Islet of Langerhans (tissue), 1 donor: ENCODE results near the gene USP17L5.
"Not testable (repeated sequence)": the region's sequence is repeated elsewhere in the genome, so short reads cannot be mapped to it uniquely, and the experiment has no call there.

Experiments
- FAIRE-seq: peaks from one replicate; lab custom pipeline; 2011; peaks lifted over from hg19 to GRCh38; lab: Jason Lieb, UNC

The USP17L5 gene, protein sequence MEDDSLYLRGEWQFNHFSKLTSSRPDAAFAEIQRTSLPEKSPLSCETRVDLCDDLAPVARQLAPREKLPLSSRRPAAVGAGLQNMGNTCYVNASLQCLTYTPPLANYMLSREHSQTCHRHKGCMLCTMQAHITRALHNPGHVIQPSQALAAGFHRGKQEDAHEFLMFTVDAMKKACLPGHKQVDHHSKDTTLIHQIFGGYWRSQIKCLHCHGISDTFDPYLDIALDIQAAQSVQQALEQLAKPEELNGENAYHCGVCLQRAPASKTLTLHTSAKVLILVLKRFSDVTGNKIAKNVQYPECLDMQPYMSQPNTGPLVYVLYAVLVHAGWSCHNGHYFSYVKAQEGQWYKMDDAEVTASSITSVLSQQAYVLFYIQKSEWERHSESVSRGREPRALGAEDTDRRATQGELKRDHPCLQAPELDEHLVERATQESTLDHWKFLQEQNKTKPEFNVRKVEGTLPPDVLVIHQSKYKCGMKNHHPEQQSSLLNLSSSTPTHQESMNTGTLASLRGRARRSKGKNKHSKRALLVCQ

DNA sequence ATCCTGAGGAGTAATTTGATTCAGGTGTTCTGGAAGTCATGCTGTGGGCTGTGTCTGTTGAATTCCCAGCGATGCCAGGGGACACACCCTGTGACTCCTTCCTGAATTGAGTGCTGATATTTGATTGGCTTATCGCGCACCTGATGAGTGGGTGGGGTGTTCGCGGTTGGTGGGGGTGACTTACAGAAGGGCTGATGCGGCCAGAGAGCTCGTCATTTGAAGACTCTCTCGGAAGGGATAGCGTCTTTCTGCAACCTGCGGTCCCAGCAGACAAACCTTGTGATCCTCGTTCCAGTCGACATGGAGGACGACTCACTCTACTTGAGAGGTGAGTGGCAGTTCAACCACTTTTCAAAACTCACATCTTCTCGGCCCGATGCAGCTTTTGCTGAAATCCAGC lies at the start of gene USP17L5:
USP17L5 (plus strand) TSS at position 301 of the 400 bp plus-strand sequence; CDS start at position 301, 0 bp downstream.
- not testable (repeated sequence) for FAIRE-seq

DNA sequence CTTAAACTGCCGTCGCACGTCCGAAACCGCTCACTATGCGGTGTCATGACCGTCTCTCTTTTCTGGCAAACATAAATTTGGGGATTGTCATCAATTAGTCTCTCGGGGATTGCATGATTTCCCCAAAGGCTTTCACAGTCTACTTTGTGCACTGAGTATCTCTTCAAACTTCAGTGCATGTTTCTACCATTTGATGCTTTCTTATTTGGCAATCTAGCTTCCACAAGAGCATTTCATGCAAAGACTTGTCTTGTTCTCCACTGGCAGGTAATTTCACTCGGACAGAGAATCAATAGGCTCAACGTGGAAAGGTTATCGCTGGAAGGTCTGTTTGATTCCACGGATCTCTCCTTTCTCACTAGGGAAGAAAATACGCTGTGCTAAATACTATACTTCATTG lies 15.0 kb upstream of the USP17L5 start:
- FAIRE-seq, result not testable (repeated sequence)

DNA sequence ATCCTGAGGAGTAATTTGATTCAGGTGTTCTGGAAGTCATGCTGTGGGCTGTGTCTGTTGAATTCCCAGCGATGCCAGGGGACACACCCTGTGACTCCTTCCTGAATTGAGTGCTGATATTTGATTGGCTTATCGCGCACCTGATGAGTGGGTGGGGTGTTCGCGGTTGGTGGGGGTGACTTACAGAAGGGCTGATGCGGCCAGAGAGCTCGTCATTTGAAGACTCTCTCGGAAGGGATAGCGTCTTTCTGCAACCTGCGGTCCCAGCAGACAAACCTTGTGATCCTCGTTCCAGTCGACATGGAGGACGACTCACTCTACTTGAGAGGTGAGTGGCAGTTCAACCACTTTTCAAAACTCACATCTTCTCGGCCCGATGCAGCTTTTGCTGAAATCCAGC lies 14.3 kb upstream of the USP17L5 start, which contains the start of gene USP17L24:
USP17L24 (plus strand) TSS at position 301 of the 400 bp plus-strand sequence; CDS start at position 301, 0 bp downstream.
- FAIRE-seq, result not testable (repeated sequence)

DNA sequence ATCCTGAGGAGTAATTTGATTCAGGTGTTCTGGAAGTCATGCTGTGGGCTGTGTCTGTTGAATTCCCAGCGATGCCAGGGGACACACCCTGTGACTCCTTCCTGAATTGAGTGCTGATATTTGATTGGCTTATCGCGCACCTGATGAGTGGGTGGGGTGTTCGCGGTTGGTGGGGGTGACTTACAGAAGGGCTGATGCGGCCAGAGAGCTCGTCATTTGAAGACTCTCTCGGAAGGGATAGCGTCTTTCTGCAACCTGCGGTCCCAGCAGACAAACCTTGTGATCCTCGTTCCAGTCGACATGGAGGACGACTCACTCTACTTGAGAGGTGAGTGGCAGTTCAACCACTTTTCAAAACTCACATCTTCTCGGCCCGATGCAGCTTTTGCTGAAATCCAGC lies 9.6 kb upstream of the USP17L5 start, which contains the start of gene USP17L25:
USP17L25 (plus strand) TSS at position 301 of the 400 bp plus-strand sequence; CDS start at position 301, 0 bp downstream.
- not testable (repeated sequence) for FAIRE-seq

DNA sequence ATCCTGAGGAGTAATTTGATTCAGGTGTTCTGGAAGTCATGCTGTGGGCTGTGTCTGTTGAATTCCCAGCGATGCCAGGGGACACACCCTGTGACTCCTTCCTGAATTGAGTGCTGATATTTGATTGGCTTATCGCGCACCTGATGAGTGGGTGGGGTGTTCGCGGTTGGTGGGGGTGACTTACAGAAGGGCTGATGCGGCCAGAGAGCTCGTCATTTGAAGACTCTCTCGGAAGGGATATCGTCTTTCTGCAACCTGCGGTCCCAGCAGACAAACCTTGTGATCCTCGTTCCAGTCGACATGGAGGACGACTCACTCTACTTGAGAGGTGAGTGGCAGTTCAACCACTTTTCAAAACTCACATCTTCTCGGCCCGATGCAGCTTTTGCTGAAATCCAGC lies 4.8 kb upstream of the USP17L5 start, which contains the start of gene USP17L26:
USP17L26 (plus strand) TSS at position 301 of the 400 bp plus-strand sequence; CDS start at position 301, 0 bp downstream.
- FAIRE-seq, result not testable (repeated sequence)

DNA sequence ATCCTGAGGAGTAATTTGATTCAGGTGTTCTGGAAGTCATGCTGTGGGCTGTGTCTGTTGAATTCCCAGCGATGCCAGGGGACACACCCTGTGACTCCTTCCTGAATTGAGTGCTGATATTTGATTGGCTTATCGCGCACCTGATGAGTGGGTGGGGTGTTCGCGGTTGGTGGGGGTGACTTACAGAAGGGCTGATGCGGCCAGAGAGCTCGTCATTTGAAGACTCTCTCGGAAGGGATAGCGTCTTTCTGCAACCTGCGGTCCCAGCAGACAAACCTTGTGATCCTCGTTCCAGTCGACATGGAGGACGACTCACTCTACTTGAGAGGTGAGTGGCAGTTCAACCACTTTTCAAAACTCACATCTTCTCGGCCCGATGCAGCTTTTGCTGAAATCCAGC lies 4.6 kb downstream of the USP17L5 start, which contains the start of gene USP17L27:
USP17L27 (plus strand) TSS at position 301 of the 400 bp plus-strand sequence; CDS start at position 301, 0 bp downstream.
- FAIRE-seq, result not testable (repeated sequence)

DNA sequence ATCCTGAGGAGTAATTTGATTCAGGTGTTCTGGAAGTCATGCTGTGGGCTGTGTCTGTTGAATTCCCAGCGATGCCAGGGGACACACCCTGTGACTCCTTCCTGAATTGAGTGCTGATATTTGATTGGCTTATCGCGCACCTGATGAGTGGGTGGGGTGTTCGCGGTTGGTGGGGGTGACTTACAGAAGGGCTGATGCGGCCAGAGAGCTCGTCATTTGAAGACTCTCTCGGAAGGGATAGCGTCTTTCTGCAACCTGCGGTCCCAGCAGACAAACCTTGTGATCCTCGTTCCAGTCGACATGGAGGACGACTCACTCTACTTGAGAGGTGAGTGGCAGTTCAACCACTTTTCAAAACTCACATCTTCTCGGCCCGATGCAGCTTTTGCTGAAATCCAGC lies 9.4 kb downstream of the USP17L5 start, which contains the start of gene USP17L28:
USP17L28 (plus strand) TSS at position 301 of the 400 bp plus-strand sequence; CDS start at position 301, 0 bp downstream.
- not testable (repeated sequence) for FAIRE-seq

DNA sequence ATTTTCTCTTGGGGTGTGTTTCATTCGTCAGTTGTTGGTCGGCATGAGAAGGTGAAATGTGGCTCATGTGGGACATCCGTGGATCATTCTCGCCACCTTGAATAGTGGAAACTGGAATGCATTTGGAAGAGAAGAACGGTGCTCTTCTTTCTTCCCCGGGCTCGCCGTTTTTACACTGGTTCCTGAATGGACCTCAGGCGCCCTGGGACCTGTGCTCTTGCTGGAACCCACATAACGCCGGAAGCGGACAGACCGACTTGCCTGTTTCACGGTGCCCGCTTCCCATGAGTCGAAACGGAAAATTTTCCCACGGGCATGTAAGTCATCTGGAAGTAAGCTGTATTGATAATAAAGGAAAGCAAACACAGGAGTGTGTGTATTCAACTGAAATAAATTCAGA lies 11.7 kb downstream of the USP17L5 start:
- not testable (repeated sequence) for FAIRE-seq

DNA sequence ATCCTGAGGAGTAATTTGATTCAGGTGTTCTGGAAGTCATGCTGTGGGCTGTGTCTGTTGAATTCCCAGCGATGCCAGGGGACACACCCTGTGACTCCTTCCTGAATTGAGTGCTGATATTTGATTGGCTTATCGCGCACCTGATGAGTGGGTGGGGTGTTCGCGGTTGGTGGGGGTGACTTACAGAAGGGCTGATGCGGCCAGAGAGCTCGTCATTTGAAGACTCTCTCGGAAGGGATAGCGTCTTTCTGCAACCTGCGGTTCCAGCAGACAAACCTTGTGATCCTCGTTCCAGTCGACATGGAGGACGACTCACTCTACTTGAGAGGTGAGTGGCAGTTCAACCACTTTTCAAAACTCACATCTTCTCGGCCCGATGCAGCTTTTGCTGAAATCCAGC lies 14.1 kb downstream of the USP17L5 start, which contains the start of gene USP17L29:
USP17L29 (plus strand) TSS at position 301 of the 400 bp plus-strand sequence; CDS start at position 301, 0 bp downstream.
- not testable (repeated sequence) for FAIRE-seq

DNA sequence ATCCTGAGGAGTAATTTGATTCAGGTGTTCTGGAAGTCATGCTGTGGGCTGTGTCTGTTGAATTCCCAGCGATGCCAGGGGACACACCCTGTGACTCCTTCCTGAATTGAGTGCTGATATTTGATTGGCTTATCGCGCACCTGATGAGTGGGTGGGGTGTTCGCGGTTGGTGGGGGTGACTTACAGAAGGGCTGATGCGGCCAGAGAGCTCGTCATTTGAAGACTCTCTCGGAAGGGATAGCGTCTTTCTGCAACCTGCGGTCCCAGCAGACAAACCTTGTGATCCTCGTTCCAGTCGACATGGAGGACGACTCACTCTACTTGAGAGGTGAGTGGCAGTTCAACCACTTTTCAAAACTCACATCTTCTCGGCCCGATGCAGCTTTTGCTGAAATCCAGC lies 23.6 kb downstream of the USP17L5 start, which contains the start of gene USP17L30:
USP17L30 (plus strand) TSS at position 301 of the 400 bp plus-strand sequence; CDS start at position 301, 0 bp downstream.
- not testable (repeated sequence) for FAIRE-seq

DNA sequence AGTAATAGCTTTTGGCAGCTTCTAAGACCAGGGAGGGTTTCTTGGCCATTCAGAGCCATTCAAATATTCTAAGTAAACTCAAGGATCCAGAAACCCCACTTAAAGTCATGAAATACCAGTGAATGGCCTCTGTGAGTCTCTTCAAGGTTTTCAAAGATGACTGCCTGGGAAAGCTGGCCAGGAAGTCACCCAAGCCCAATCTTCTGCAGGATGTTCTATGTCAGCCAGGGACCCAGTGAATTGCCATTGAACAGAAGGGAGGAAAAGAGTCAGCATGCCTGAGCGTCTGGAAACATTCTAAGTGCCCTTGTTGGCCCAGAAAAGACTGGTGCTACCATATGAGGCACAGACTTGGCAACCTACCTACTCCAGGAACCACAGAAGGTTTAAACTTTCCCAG lies 40.7 kb downstream of the USP17L5 start:
- not testable (repeated sequence) for FAIRE-seq

DNA sequence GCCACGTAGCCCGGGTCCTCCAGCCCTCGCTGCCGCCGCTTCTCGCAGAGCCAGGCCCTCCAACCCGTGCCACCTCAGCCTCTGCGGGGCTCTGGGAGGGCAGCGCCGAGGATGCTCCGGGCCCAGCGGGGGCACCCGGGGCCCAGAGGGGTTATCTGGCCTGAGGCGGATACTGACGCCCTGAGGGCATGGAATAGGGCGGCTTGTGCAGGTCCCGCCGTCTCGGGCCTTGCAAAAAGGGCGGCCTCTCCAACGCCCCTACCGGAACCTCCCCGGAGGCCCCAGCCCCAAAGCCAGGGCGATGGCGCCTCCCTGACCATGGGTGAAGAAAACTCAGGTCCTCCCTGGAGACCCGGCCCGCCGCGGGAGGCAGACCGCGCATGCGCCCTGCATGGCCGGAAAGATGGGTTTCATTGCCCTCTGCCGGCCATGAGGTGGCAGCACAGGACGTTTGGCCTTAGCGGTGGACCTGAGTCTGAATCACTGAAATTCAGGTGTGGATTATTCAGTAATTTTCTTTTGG lies 41.9 kb downstream of the USP17L5 start:
- FAIRE-seq, result not testable (repeated sequence)

DNA sequence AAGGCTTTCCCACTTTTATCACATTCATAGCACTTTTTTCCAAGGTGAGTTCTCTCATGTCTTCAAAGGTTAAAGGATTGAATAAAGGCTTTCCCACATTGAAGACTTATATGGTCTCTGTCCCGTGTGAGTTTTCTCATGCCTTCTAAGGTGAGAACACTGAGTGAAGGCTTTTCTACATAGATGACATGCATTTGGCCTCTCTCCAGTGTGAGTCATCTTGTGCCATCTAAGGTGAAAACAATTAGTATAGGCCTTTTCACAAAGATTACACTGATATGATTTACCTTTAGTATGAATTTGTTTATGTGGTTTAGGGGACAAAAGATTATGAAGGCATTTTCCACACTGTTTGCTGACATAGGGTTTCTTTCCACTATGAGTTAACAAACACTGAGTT lies 44.9 kb downstream of the USP17L5 start:
- FAIRE-seq, result no peak

DNA sequence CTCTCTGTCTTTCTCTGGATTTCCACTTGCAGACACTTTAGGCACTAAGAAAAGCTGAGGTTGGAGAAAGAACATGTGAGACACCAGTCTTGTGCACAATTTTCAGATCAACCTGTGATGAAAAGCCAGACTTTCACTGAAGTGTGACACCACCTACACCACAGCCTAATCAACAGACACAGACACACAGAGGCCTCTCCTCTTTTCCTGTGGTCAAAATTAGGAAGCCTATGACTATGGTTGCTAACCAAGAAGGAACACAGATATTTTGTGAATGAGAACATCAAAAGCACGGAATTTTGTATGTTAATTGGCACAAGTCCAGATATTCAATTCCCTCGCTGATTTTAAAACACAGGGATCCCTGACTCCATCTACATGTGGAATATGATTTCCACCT lies 49.8 kb downstream of the USP17L5 start:
- FAIRE-seq, result not testable (repeated sequence)
